Immature natural killer cell (primary cell): ENCODE data around the gene MTHFD1L. TPM values are rescaled to one million over a fixed set of nuclear protein-coding genes. Genes with fewer than 3 reads are reported as not detected.

Experiments used
- DNase-seq, 3 donors: peaks; one replicate each; pipeline ENCODE4 v3.0.0; 2022; ENCODE audit warnings: mixed read lengths in 1 of 3
- H3K27ac Mint-ChIP-seq, 6 donors: one replicate each; pipeline ENCODE4 v1.8.0; 2020; ENCODE audit warnings: mixed read lengths in 6 of 6, mild to moderate bottlenecking in 5 of 6, inconsistent platforms in 4 of 6, moderate library complexity in 3 of 6
- H3K27me3 Mint-ChIP-seq, 3 donors: one replicate each; pipeline ENCODE4 v1.8.0; 2020 to 2021; ENCODE audit warnings: low read depth in 3 of 3, mild to moderate bottlenecking in 3 of 3, mixed read lengths in 3 of 3, moderate library complexity in 3 of 3, inconsistent platforms in 1 of 3
- H3K36me3 Mint-ChIP-seq, 3 donors: one replicate each; pipeline ENCODE4 v1.8.0; 2020; ENCODE audit warnings: mixed read lengths in 3 of 3, inconsistent platforms in 2 of 3, mild to moderate bottlenecking in 2 of 3
- H3K4me1 Mint-ChIP-seq, 2 donors: one replicate each; pipeline ENCODE4 v1.8.0; 2020; ENCODE audit warnings: inconsistent platforms in 2 of 2, mild to moderate bottlenecking in 2 of 2, mixed read lengths in 2 of 2, moderate library complexity in 1 of 2
- H3K4me3 Mint-ChIP-seq, 5 donors: one replicate each; pipeline ENCODE4 v1.8.0; 2020; ENCODE audit warnings: mild to moderate bottlenecking in 5 of 5, mixed read lengths in 5 of 5, inconsistent platforms in 3 of 5, moderate library complexity in 3 of 5
- H3K9me3 Mint-ChIP-seq, 6 donors: one replicate each; pipeline ENCODE4 v1.8.0; 2020; ENCODE audit warnings: mild to moderate bottlenecking in 6 of 6, mixed read lengths in 6 of 6, inconsistent platforms in 4 of 6, moderate library complexity in 3 of 6
- polyA plus RNA-seq, 3 donors: library from polyadenylated mRNA; unstranded; fragments of 300-500 nt; fragmentation: Illumina TruSeq; gene quantifications; one replicate each; pipeline ENCODE4 v1.2.3, GENCODE V29; 2021

Gene MTHFD1L
- polyA plus RNA-seq, 3 donors from 2014 or later, result 0.79 to 1.8 (median 1.6) TPM

- DNase-seq, result no peak
- Mint-ChIP-seq H3K4me1 (no peaks in the 10 kb centered on the region), H3K27me3 (no peaks in the 10 kb centered on the region), H3K27ac (no peak overlapping the region), H3K36me3 (no peaks in the 10 kb centered on the region), H3K9me3 (no peaks in the 10 kb centered on the region), H3K4me3 (no peak overlapping the region)
Observed at GRCh38 chr6:151054306-151054705, 188.8 kb downstream of the MTHFD1L start.

- H3K36me3 Mint-ChIP-seq, result no peaks in the 10 kb centered on the region
- DNase-seq, result no peak
- no peaks in the 10 kb centered on the region for H3K4me1 Mint-ChIP-seq
- no peaks in the 10 kb centered on the region for H3K27me3 Mint-ChIP-seq
- no peak overlapping the region for H3K27ac Mint-ChIP-seq
- H3K9me3 Mint-ChIP-seq, result no peaks in the 10 kb centered on the region
- H3K4me3 Mint-ChIP-seq, result no peak overlapping the region
Observed at GRCh38 chr6:151056230-151056907, 190.9 kb downstream of the MTHFD1L start.

GRCh38 chr6:151057061-151057460 lies 191.6 kb downstream of the MTHFD1L start:
- Mint-ChIP-seq H3K4me1 (no peaks in the 10 kb centered on the region), H3K27me3 (no peaks in the 10 kb centered on the region), H3K36me3 (no peaks in the 10 kb centered on the region), H3K27ac (no peak overlapping the region), H3K4me3 (no peak overlapping the region), H3K9me3 (no peaks in the 10 kb centered on the region)
- DNase-seq, result no peak

- no peak for DNase-seq
- Mint-ChIP-seq H3K9me3 (no peaks in the 10 kb centered on the region), H3K27me3 (no peaks in the 10 kb centered on the region), H3K36me3 (no peaks in the 10 kb centered on the region), H3K27ac (no peak overlapping the region), H3K4me3 (no peak overlapping the region), H3K4me1 (no peaks in the 10 kb centered on the region)
Observed at GRCh38 chr6:151058021-151058733, 192.7 kb downstream of the MTHFD1L start.

- Mint-ChIP-seq H3K27me3 (no peaks in the 10 kb centered on the region), H3K9me3 (no peaks in the 10 kb centered on the region), H3K4me3 (no peak overlapping the region), H3K27ac (peak overlapping the region in 1 of 6 donors; percentile 43), H3K36me3 (no peaks in the 10 kb centered on the region), H3K4me1 (no peaks in the 10 kb centered on the region)
- no peak for DNase-seq
Observed at GRCh38 chr6:151059612-151060095, 194.2 kb downstream of the MTHFD1L start.

- H3K27me3 Mint-ChIP-seq, result no peaks in the 10 kb centered on the region
- H3K9me3 Mint-ChIP-seq, result no peaks in the 10 kb centered on the region
- no peaks in the 10 kb centered on the region for H3K36me3 Mint-ChIP-seq
- no peak overlapping the region for H3K27ac Mint-ChIP-seq
- H3K4me1 Mint-ChIP-seq, result no peaks in the 10 kb centered on the region
- DNase-seq, result no peak
- no peak overlapping the region for H3K4me3 Mint-ChIP-seq
Observed at GRCh38 chr6:151060096-151060765, 194.7 kb downstream of the MTHFD1L start.

- Mint-ChIP-seq H3K4me1 (no peaks in the 10 kb centered on the region), H3K27ac (no peak overlapping the region), H3K36me3 (no peaks in the 10 kb centered on the region), H3K27me3 (no peaks in the 10 kb centered on the region), H3K9me3 (no peaks in the 10 kb centered on the region), H3K4me3 (no peak overlapping the region)
- no peak for DNase-seq
Observed at GRCh38 chr6:151060766-151061531, 195.4 kb downstream of the MTHFD1L start.

- Mint-ChIP-seq H3K4me3 (no peak overlapping the region), H3K27me3 (no peaks in the 10 kb centered on the region), H3K4me1 (no peaks in the 10 kb centered on the region), H3K36me3 (no peaks in the 10 kb centered on the region), H3K9me3 (no peaks in the 10 kb centered on the region), H3K27ac (no peak overlapping the region)
- DNase-seq, result no peak
Observed at GRCh38 chr6:151063352-151063751, 197.8 kb downstream of the MTHFD1L start.

- no peaks in the 10 kb centered on the region for H3K9me3 Mint-ChIP-seq
- no peak overlapping the region for H3K4me3 Mint-ChIP-seq
- DNase-seq, result no peak
- H3K27me3 Mint-ChIP-seq, result no peaks in the 10 kb centered on the region
- no peaks in the 10 kb centered on the region for H3K36me3 Mint-ChIP-seq
- no peaks in the 10 kb centered on the region for H3K4me1 Mint-ChIP-seq
- H3K27ac Mint-ChIP-seq, result no peak overlapping the region
Observed at GRCh38 chr6:151063842-151064647, 198.5 kb downstream of the MTHFD1L start.

GRCh38 chr6:151065027-151065815 lies 199.7 kb downstream of the MTHFD1L start:
- H3K4me1 Mint-ChIP-seq, result no peaks in the 10 kb centered on the region
- no peaks in the 10 kb centered on the region for H3K27me3 Mint-ChIP-seq
- no peak overlapping the region for H3K27ac Mint-ChIP-seq
- no peak overlapping the region for H3K4me3 Mint-ChIP-seq
- no peaks in the 10 kb centered on the region for H3K9me3 Mint-ChIP-seq
- DNase-seq, result no peak
- H3K36me3 Mint-ChIP-seq, result no peaks in the 10 kb centered on the region

- Mint-ChIP-seq H3K4me1 (no peaks in the 10 kb centered on the region), H3K36me3 (no peaks in the 10 kb centered on the region), H3K27me3 (no peaks in the 10 kb centered on the region), H3K27ac (no peak overlapping the region), H3K9me3 (no peaks in the 10 kb centered on the region), H3K4me3 (no peak overlapping the region)
- no peak for DNase-seq
Observed at GRCh38 chr6:151067684-151068596, 202.4 kb downstream of the MTHFD1L start.

- Mint-ChIP-seq H3K36me3 (no peaks in the 10 kb centered on the region), H3K27ac (no peak overlapping the region), H3K9me3 (no peaks in the 10 kb centered on the region), H3K4me1 (no peaks in the 10 kb centered on the region), H3K27me3 (no peaks in the 10 kb centered on the region), H3K4me3 (no peak overlapping the region)
- DNase-seq, result no peak
Observed at GRCh38 chr6:151068761-151069312, 203.3 kb downstream of the MTHFD1L start.
